ENCODE results near the gene KIF26A. TPM values are rescaled to one million over a fixed set of nuclear protein-coding genes. Genes with fewer than 3 reads are reported as not detected.

The KIF26A gene
- polyA plus RNA-seq, 1 donor: 7.2 TPM

GRCh38 chr14:104156142-104156541, 17.8 kb downstream of the KIF26A start:
- no peak for DNase-seq (ENCODE audit: low read depth)

- no peak for DNase-seq (ENCODE audit: low read depth)
Measured at GRCh38 chr14:104157016-104157928, 18.9 kb downstream of the KIF26A start.

DNA sequence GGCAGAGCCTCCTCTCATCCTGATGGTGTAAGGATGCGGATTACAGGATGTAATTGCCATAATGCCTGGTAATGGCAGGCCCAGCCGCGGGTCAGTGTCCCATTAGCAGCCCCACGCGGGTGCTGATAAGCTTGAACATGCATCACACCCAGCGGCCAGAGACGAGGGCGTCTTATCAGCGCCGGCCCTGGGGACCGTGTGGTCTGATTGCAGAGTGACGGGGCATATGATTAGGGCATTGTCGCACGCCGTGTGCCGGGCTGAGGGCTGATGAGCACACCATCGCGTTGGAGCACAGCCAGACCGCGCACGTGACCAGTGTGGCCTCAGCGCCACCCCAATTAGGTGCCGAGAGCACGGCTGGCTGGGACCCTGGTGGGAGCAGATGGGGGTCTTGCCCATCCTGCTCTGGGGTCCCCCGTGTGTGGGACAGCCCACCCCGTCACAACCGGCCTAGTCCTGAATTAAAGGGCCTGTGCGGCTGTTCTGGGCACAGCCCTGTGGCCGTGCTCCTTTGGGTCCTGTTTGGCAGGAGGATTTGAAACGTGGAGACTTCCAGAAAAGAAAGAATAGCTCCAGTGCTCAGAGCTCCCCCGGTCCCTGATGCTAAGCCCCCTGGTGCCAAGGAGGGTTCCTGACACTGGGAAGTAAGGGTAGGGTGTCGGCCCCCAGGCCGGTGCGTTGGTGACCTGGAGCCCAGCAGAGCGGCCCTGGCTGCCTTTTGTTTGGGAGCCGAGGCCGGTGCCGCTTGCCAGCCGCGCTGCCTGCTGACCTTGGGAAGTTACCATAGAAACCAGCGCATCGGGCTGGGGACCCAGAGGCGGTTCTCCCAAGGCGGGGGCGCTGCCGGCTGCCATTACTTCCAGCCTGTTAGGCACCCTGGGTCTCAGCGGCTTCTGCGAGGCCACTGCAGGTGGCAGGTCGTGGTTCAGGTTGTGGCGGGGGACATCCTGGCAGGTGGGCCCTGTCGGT, 20.7 kb downstream of the KIF26A start:
- no peak for DNase-seq (ENCODE audit: low read depth)

DNA sequence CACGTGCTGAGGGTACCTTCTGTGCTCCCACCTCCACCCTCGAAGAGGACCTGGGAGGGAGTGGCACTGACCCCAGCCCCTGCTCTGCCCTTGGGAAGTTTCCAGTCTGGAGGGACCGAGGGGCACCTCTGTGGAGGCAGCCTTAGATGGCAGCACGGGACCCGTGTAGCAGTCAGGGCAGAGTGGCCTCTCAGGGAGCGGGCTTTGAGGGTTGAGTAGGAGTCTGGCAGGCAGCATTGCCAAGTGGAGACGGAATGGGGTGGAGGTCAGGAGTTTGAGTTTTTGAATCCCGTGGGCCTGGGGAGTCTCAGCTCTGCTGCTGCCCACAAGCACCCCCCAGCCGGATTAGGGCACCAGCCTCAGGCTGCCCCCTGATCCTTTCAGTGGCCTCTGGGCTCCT, 21.6 kb downstream of the KIF26A start:
- no peak for DNase-seq (ENCODE audit: low read depth)

DNA sequence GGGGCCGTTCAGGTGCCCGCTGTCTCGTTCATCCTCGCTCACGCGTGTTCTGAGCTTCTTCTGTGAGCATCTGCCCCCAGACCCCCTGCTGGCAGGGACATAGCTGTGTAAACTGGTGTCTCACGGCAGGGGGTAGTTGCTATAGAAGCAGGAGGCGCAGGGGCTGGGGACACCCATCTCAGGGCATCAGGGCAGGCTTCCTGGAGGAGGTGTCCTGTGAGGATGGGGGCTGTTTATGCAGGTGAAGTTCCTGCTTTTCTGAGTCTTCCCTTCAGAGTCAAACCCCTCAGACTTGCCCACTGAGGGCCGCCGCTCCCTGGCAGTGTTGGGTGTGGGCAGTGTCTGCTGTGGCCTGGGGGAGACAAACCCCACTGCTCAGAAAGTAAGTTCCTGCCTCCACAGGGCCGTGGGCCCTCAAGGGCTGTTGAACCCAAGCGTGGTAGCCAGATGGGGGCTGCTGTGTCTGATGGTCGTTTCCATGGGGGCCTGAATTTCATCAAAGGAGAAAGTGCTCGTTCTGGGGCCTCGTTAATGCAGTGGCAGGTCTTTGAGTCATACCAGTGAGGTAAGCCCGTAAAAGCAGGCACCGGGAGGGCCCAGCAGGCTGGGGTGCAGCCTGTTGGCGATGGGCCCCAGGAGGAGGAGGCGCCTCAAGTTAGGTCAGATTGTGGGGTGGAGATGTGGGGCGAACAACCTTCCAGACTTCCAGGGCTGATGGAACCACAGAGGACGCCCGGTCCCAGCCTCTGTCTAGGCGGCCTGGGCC, 23.4 kb downstream of the KIF26A start:
- DNase-seq (ENCODE audit: low read depth): no peak

GRCh38 chr14:104162495-104162894, 24.1 kb downstream of the KIF26A start:
- DNase-seq (ENCODE audit: low read depth): no peak

DNA sequence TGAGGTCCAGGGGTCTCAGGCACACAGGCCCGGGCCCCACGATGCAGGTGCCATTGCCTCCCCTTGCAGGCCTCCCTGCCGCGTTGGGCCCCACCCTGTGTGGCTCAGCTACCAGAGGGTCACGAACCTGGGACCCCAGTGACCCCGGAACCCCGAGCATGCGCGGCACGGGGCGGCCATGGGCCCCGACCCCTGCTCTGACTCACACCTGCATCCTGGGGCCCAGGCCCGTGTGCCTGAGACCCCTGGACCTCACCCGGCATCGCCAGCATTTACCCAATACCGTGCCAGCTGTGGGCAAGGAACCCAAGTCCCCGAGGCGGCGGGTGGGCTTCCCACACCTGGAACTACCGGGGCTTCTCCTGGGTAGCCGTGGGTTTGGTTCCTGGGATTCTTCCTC, 25.2 kb downstream of the KIF26A start:
- DNase-seq (ENCODE audit: low read depth): no peak

DNA sequence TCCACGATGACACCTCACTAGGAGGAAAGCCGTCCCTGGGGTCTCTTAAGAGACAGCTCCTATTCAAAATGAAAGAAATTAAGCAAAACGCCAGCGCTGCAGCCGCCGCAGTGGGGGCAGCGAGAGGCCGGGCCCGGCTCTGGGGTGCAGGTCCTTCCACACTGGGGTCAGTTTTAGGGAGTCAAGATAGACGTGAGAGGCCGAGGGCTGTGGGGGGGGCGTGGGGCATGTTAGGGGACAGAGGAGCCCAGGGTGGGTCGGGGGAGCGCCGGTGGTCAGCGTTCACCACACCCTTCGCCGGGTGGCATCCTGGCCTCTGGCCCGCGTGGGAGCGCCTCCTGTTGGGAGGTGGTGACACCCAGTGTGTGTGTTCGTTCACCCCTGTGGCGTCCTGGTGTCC, 25.7 kb downstream of the KIF26A start:
- DNase-seq (ENCODE audit: low read depth): no peak

GRCh38 chr14:104164512-104164911, 26.1 kb downstream of the KIF26A start:
- DNase-seq (ENCODE audit: low read depth): no peak

DNA sequence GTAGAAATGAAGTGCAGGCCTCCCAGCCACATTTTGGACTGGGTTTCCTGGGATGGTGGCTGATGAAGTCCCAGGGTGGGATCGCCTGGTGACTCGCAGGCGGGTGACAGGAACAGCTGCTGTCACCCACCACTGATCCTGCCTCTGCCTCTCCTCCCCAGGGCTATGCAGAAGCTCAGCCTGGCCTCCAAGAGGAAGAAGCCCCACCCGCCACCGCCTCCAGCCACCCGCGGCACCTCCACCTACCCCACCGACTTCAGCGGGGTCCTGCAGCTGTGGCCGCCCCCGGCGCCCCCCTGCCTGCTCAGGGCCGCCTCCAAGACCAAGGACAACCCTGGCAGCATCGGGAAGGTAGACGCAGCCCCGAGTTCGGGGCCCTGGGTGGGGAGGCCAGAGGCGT, 28.3 kb downstream of the KIF26A start:
- no peak for DNase-seq (ENCODE audit: low read depth)

- DNase-seq (ENCODE audit: low read depth): no peak
Measured at GRCh38 chr14:104168603-104169002, 30.2 kb downstream of the KIF26A start.

GRCh38 chr14:104169005-104169698, 30.8 kb downstream of the KIF26A start:
- no peak for DNase-seq (ENCODE audit: low read depth)

GRCh38 chr14:104169699-104170479, 31.5 kb downstream of the KIF26A start:
- DNase-seq (ENCODE audit: low read depth): no peak

- no peak for DNase-seq (ENCODE audit: low read depth)
Measured at GRCh38 chr14:104171029-104171697, 32.8 kb downstream of the KIF26A start.

DNA sequence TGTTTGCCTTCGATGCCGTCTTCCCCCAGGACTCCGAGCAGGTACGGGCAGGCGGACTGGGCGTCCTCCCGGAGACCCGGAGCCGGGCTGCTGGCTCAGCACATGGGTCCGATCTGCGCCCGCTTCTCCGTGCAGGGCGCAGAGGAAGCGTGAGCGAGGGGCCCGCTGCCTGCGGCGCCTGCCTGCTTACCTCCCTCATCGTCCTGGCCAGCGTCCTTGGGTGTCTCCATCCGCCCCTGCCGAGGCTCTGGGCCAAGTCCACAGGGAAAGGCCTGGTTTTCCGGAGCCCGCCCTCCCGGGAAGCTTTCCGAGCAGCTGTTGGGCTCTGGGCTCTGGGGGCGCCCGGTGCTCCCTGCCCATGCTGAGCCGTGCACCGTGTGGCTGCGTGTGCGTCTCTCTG, 33.5 kb downstream of the KIF26A start:
- DNase-seq (ENCODE audit: low read depth): no peak

GRCh38 chr14:104172349-104172748, 34.0 kb downstream of the KIF26A start:
- DNase-seq (ENCODE audit: low read depth): no peak

DNA sequence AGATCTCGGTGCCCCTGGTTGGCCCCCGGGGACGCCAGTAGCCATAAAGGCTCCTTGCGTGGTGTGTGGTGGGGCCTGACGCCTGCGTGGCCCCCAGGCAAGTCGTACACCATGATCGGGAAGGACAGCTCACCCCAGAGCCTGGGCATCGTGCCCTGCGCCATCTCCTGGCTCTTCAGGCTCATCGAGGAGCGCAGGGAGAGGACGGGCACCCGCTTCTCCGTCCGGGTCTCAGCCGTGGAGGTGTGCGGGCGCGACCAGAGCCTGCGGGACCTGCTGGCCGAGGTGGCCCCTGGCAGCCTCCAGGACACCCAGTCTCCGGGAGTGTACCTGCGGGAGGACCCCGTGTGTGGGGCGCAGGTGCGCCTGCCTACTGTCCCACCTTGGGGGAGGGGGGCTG, 34.5 kb downstream of the KIF26A start:
- no peak for DNase-seq (ENCODE audit: low read depth)

DNA sequence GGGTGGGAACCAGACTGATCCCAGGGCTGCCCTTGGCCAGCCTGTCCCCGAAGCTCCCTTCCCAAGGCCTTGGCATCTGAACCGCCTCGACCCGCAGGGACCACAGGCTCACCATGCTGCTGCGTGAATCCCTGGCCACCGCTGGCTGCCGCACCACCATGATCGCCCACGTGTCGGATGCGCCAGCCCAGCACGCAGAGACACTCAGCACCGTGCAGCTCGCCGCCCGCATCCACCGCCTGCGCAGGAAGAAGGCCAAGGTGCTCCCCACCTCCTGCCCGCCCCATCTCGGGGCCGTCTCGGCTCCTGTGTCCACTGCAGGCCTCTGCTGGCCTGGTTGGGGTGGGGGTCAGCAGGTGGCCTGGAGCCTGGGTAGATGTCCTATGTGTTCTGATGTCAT, 35.7 kb downstream of the KIF26A start:
- DNase-seq (ENCODE audit: low read depth): no peak

- no peak for DNase-seq (ENCODE audit: low read depth)
Measured at GRCh38 chr14:104175041-104175440, 36.7 kb downstream of the KIF26A start.

- no peak for DNase-seq (ENCODE audit: low read depth)
Measured at GRCh38 chr14:104175811-104176210, 37.4 kb downstream of the KIF26A start.

Measured in forelimb muscle (tissue), 1 donor.